Breast epithelium (tissue), 3 donors: Measurements from ENCODE around the gene PCDH15.

Source experiments
- CTCF ChIP-seq, 3 donors: fragments of 450-650 bp; IDR thresholded peaks; one replicate each; pipeline ENCODE4 v1.5.1; 2016 to 2017; ENCODE audit warnings: antibody characterized with exemption in 3 of 3, mild to moderate bottlenecking in 3 of 3, moderate library complexity in 3 of 3
- POLR2AphosphoS5 ChIP-seq, 3 donors: sonication (generic); formaldehyde crosslinking; IDR thresholded peaks; one replicate each; pipeline ENCODE4 v1.6.1; 2017; ENCODE audit warnings: antibody characterized with exemption in 3 of 3

GRCh38 chr10:54057357-54057756, 743.7 kb downstream of the PCDH15 start:
- no peak for TF ChIP-seq CTCF (IDR thresholded peaks at IDR 0.05)
- TF ChIP-seq POLR2AphosphoS5 (IDR thresholded peaks at IDR 0.05), result no peak
